Keratinocyte (primary cell): ENCODE measurements around the gene CNPY2. TPM values are rescaled to one million over a fixed set of nuclear protein-coding genes. Genes with fewer than 3 reads are reported as not detected.
"Not testable (repeated sequence)": the region's sequence is repeated elsewhere in the genome, so short reads cannot be mapped to it uniquely, and the experiment has no call there.

Experiments used
- DNase-seq: peaks from one replicate; pipeline ENCODE4 v3.0.0-alpha.2; 2011; ENCODE audit warnings: low read depth, missing footprints, low spot score
- FAIRE-seq: peaks from 2 replicates; lab custom pipeline; 2011; peaks lifted over from hg19 to GRCh38; lab: Jason Lieb, UNC
- H2AFZ ChIP-seq: 2 replicates; pipeline ENCODE4 v1.6.0; 2012; ENCODE audit warnings: low read length, control low read depth, inconsistent platforms; ENCODE audit not compliant: control insufficient read depth
- H3K27ac ChIP-seq: 2 replicates; pipeline ENCODE4 v1.5.1; 2011; ENCODE audit warnings: low read length; ENCODE audit not compliant: control insufficient read depth, insufficient read depth
- H3K27me3 ChIP-seq: 3 replicates; pipeline ENCODE4 v1.6.0; 2011; ENCODE audit warnings: low read length; ENCODE audit not compliant: control insufficient read depth, insufficient read depth; ENCODE audit errors: extremely low read depth
- H3K36me3 ChIP-seq, 2 experiments: 2 replicates in 1 of 2; 3 replicates in 1 of 2; pipeline ENCODE4 v1.5.1; 2011; ENCODE audit warnings: low read length in 2 of 2, mild to moderate bottlenecking in 1 of 2; ENCODE audit not compliant: control insufficient read depth in 2 of 2, insufficient read depth in 2 of 2; ENCODE audit errors: extremely low read depth in 1 of 2
- H3K4me1 ChIP-seq: 3 replicates; pipeline ENCODE4 v1.5.1; 2011; ENCODE audit warnings: low read length; ENCODE audit not compliant: control insufficient read depth, insufficient read depth; ENCODE audit errors: extremely low read depth
- H3K4me2 ChIP-seq: 3 replicates; pipeline ENCODE4 v1.6.0; 2011; ENCODE audit warnings: low read depth, low read length; ENCODE audit not compliant: control insufficient read depth, insufficient read depth; ENCODE audit errors: extremely low read depth
- H3K4me3 ChIP-seq, 3 experiments: fragments of 200-600 bp in 1 of 3; sonication (generic) in 1 of 3; 2 replicates in 2 of 3; 3 replicates in 1 of 3; pipeline ENCODE4 v1.5.1; 2011 to 2016; ENCODE audit warnings: low read length in 3 of 3, mild to moderate bottlenecking in 3 of 3, control low read depth in 2 of 3, inconsistent platforms in 1 of 3, low read depth in 1 of 3, mixed read lengths in 1 of 3, mixed run types in 1 of 3, moderate library complexity in 1 of 3; ENCODE audit not compliant: control insufficient read depth in 2 of 3, insufficient read depth in 2 of 3; ENCODE audit errors: extremely low read depth in 1 of 3
- H3K79me2 ChIP-seq: 2 replicates; pipeline ENCODE4 v1.6.0; 2012; ENCODE audit warnings: low read length; ENCODE audit not compliant: control insufficient read depth, insufficient read depth
- H3K9ac ChIP-seq: 3 replicates; pipeline ENCODE4 v1.6.0; 2011; ENCODE audit warnings: low read length; ENCODE audit not compliant: control insufficient read depth, insufficient read depth; ENCODE audit errors: extremely low read depth
- H3K9me1 ChIP-seq: 3 replicates; pipeline ENCODE4 v1.6.0; 2011; ENCODE audit warnings: low read length; ENCODE audit not compliant: control insufficient read depth, insufficient read depth; ENCODE audit errors: extremely low read depth
- H3K9me3 ChIP-seq: 2 replicates; pipeline ENCODE4 v1.5.1; 2012; ENCODE audit warnings: low read depth, low read length; ENCODE audit not compliant: control insufficient read depth
- H4K20me1 ChIP-seq: 3 replicates; pipeline ENCODE4 v1.6.0; 2011; ENCODE audit warnings: low read length; ENCODE audit not compliant: control insufficient read depth, insufficient read depth; ENCODE audit errors: extremely low read depth
- CTCF ChIP-seq, 3 experiments: IDR thresholded peaks in 1 of 3; conservative IDR thresholded peaks in 1 of 3; optimal IDR thresholded peaks in 1 of 3; 2 replicates in 2 of 3; 3 replicates in 1 of 3; pipeline versions ENCODE3 to v1.5.1; 2011; ENCODE audit warnings: low read length in 3 of 3, mild to moderate bottlenecking in 3 of 3, moderate library complexity in 2 of 3, control low read depth in 1 of 3, inconsistent platforms in 1 of 3; ENCODE audit not compliant: insufficient read depth in 2 of 3; ENCODE audit errors: extremely low read depth in 1 of 3
- EZH2 ChIP-seq: IDR thresholded peaks from one replicate; pipeline ENCODE4 v1.6.1; 2012; ENCODE audit warnings: inconsistent platforms, mild to moderate bottlenecking, low read length, moderate library complexity
- dilution Hi-C: fragments of 300-500 bp; cut with MboI; formaldehyde crosslinking; loops from one replicate; pipeline ENCODE4 v1.7.0; 2020; ENCODE audit warnings: low sequenced_read_pairs; ENCODE audit not compliant: extremely low pct_ligation_motif_present
- polyA plus RNA-seq, 5 experiments: library from polyadenylated mRNA; depleted of rRNA in 3 of 5; stranded (reverse) in 3 of 5; stranded (forward) in 1 of 5; unstranded in 1 of 5; fragments of >200 nt; gene quantifications; 1 replicate in 1 of 5; 2 replicates in 3 of 5; 3 replicates in 1 of 5; pipeline versions ENCODE4 v1.2.1 to v1.2.3, GENCODE V29; 2011 to 2012; ENCODE audit warnings: missing spikeins in 2 of 5, low read depth in 1 of 5, low replicate concordance in 1 of 5

CNPY2 gene
- polyA plus RNA-seq, 1 donor (not counting 4 experiments of a cell fraction or from before 2014, with no cell fraction given), result 162 TPM

- H3K9ac ChIP-seq, result peak overlapping the region; percentile 87
- H3K27ac ChIP-seq, result no peak overlapping the region
- no peaks in the 10 kb centered on the region for H3K27me3 ChIP-seq
- H3K9me1 ChIP-seq, result no peaks in the 10 kb centered on the region
- H3K4me3 ChIP-seq, result peak overlapping the region; percentile 48 to 92 (median 78)
- FAIRE-seq (no peak), DNase-seq (no peak)
- no peaks in the 10 kb centered on the region for H3K79me2 ChIP-seq
- dilution Hi-C loops, result no loop called here
- H3K4me2 ChIP-seq, result peak overlapping the region; percentile 98
- H4K20me1 ChIP-seq, result no peaks in the 10 kb centered on the region
- H3K36me3 ChIP-seq, result peaks cover 0 to 11% of the 10 kb centered on the region in 2 experiments
- no peaks in the 10 kb centered on the region for H3K9me3 ChIP-seq
- peak overlapping the region; percentile 96 for H2AFZ ChIP-seq
- H3K4me1 ChIP-seq, result peaks cover 5% of the 10 kb centered on the region
- TF ChIP-seq EZH2, result no peak
- TF ChIP-seq CTCF (optimal IDR thresholded peaks at IDR 0.05 in 1 of 3, IDR thresholded peaks at IDR 0.05 in 1 of 3, conservative IDR thresholded peaks at IDR 0.05 in 1 of 3; ENCODE audit: extremely low read depth in 1 of 3, insufficient read depth in 2 of 3, low read length in 3 of 3), result no peak
Measured at GRCh38 chr12:56267443-56268071, 48.2 kb downstream of the CNPY2 start.

- no peaks in the 10 kb centered on the region for H3K9me3 ChIP-seq
- no peaks in the 10 kb centered on the region for H4K20me1 ChIP-seq
- FAIRE-seq (peak; percentile 41), DNase-seq (no peak)
- H3K36me3 ChIP-seq, result peaks cover 0 to 9% of the 10 kb centered on the region in 2 experiments
- H3K9me1 ChIP-seq, result no peaks in the 10 kb centered on the region
- H3K79me2 ChIP-seq, result no peaks in the 10 kb centered on the region
- dilution Hi-C loops, result no loop called here
- peak within 1 kb of the TSS; percentile 87 for H3K9ac ChIP-seq
- peak within 1 kb of the TSS; percentile 96 for H2AFZ ChIP-seq
- TF ChIP-seq EZH2 (no peak), CTCF (optimal IDR thresholded peaks at IDR 0.05 in 1 of 3, IDR thresholded peaks at IDR 0.05 in 1 of 3, conservative IDR thresholded peaks at IDR 0.05 in 1 of 3; ENCODE audit: extremely low read depth in 1 of 3, insufficient read depth in 2 of 3, low read length in 3 of 3) (peak; percentile 71 to 89 (median 82))
- peak within 1 kb of the TSS; percentile 48 to 92 (median 78) for H3K4me3 ChIP-seq
- H3K4me2 ChIP-seq, result peak within 1 kb of the TSS; percentile 98
- peaks cover 9% of the 10 kb centered on the region for H3K4me1 ChIP-seq
- H3K27me3 ChIP-seq, result no peaks in the 10 kb centered on the region
- H3K27ac ChIP-seq, result peak within 1 kb of the TSS; percentile 70
Measured at GRCh38 chr12:56266693-56267442, 48.9 kb downstream of the CNPY2 start, which contains the start of gene COQ10A. Gene COQ10A, plus strand, starts transcription at chr12:56266942. Its CDS starts 177 bp downstream, at chr12:56267119.

DNA sequence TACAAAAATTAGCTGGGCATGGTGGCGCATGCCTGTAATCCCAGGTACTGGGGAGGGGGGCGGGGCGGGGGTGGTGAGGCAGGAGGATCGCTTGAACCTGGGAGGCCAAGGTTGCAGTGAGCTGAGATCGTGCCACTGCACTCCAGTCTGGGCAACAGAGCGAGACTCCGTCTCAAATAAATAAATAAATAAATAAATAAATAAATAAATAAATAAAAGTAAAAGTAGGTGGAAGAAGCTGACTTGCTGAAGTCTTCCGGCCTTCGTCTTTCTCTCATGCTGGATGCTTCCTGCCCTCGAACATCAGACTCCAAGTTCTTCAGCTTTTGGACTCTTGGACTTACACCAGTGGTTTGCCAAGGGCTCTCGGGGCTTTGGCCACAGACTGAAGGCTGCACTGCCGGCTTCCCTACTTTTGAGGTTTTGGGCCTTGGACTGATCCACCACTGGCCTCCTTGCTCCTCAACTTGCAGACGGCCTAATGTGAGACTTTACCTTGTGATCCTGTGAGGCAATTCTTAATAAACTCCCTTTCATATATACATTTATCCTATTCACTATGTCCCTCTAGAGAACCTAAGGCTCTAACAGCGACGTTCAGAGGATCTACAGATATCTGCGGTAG, 49.6 kb downstream of the CNPY2 start:
- H3K4me1 ChIP-seq, result peaks cover 16% of the 10 kb centered on the region
- FAIRE-seq, dilution Hi-C loops, DNase-seq, H3K27me3 ChIP-seq, H3K36me3 ChIP-seq, H3K79me2 ChIP-seq, H3K9me1 ChIP-seq, H4K20me1 ChIP-seq, H3K9me3 ChIP-seq: not testable (repeated sequence)
- peak overlapping the region; percentile 96 for H2AFZ ChIP-seq
- peak overlapping the region; percentile 87 for H3K9ac ChIP-seq
- peak overlapping the region; percentile 48 to 92 (median 78) for H3K4me3 ChIP-seq
- peak overlapping the region; percentile 98 for H3K4me2 ChIP-seq
- H3K27ac ChIP-seq, result peak overlapping the region; percentile 70
